Right cardiac atrium (tissue), 5 donors: ENCODE results near the gene USP2. TPM values are rescaled to one million over a fixed set of nuclear protein-coding genes. Genes with fewer than 3 reads are reported as not detected.

Experiments used
- ATAC-seq, 2 donors: fragments of 200-7000 bp; cut with Tn5 transposase; one replicate each; pipeline versions ENCODE4 v1.8.0 to v1.9.1; 2020; ENCODE audit warnings: moderate library complexity in 2 of 2, mild to moderate bottlenecking in 1 of 2
- DNase-seq, 3 donors: peaks; one replicate each; pipeline ENCODE4 v3.0.0-alpha.2; 2020
- H3K27ac ChIP-seq: one replicate; pipeline ENCODE4 v1.5.1; 2013; ENCODE audit warnings: mild to moderate bottlenecking, low read length, control low read depth, moderate library complexity
- H3K27me3 ChIP-seq: one replicate; pipeline ENCODE4 v1.6.1; 2013; ENCODE audit not compliant: control insufficient read depth, insufficient read depth
- H3K4me1 ChIP-seq: one replicate; pipeline ENCODE4 v1.6.1; 2013; ENCODE audit warnings: low read length; ENCODE audit not compliant: control insufficient read depth, insufficient read depth
- H3K4me3 ChIP-seq: one replicate; pipeline ENCODE4 v1.5.1; 2013; ENCODE audit warnings: low read length, control low read depth
- H3K9me3 ChIP-seq: one replicate; pipeline ENCODE4 v1.6.1; 2013; ENCODE audit warnings: low read length; ENCODE audit not compliant: control insufficient read depth
- WGBS: extraction: QIAGEN DNeasy Blood & Tissue Kit; methylation state at CpG from one replicate; pipeline ENCODE4 v1.1.7; 2013; 5-methylcytosine and 5-hydroxymethylcytosine counted together
- intact Hi-C, 4 donors: fragments of 100-400 bp; cut with DNase I; formaldehyde crosslinking; loops; one replicate each; pipeline versions ENCODE4 v1.11.0 to v1.14.0; 2022 to 2023
- polyA plus RNA-seq: library from polyadenylated mRNA; stranded (reverse); fragments of 200-250 nt; gene quantifications from one replicate; pipeline ENCODE4 v1.2.3, GENCODE V29; 2013
- total RNA-seq, 4 donors: library from RNA; stranded (reverse); fragmentation: NEBNext Ultra II Directional; extraction: Animal tissue kit (Norgen Biotek cat#: 25700); gene quantifications; one replicate each; pipeline ENCODE4 v1.2.1, GENCODE V29; 2021
- donor health status: healthy with polysubstance abuse.
- donor health status: DM: no; HTN: yes; CAD: no.
- donor health status: DM: no; HTN: no; CAD: no.
- donor health status: DM: no; HTN: yes; CAD: no; lungs with severe emphysema.
- donor health status: DM: yes; HTN: yes; CAD: no.

The USP2 gene
- total and polyA plus RNA-seq, 5 donors = 57.1 to 98.4 (median 93.1) TPM

- DNase-seq = no peak
- WGBS = 88% methylated on average over 8 of the region's 8 CpGs
- intact Hi-C loops = no loop called here
- no peaks in the 10 kb centered on the region for H3K27me3 ChIP-seq
- no peak for ATAC-seq
- H3K4me1 ChIP-seq = no peaks in the 10 kb centered on the region
- H3K4me3 ChIP-seq = no peak overlapping the region
- no peaks in the 10 kb centered on the region for H3K9me3 ChIP-seq
- no peak overlapping the region for H3K27ac ChIP-seq
Measured at GRCh38 chr11:119420631-119421030, 39.1 kb upstream of the USP2 start.

DNA sequence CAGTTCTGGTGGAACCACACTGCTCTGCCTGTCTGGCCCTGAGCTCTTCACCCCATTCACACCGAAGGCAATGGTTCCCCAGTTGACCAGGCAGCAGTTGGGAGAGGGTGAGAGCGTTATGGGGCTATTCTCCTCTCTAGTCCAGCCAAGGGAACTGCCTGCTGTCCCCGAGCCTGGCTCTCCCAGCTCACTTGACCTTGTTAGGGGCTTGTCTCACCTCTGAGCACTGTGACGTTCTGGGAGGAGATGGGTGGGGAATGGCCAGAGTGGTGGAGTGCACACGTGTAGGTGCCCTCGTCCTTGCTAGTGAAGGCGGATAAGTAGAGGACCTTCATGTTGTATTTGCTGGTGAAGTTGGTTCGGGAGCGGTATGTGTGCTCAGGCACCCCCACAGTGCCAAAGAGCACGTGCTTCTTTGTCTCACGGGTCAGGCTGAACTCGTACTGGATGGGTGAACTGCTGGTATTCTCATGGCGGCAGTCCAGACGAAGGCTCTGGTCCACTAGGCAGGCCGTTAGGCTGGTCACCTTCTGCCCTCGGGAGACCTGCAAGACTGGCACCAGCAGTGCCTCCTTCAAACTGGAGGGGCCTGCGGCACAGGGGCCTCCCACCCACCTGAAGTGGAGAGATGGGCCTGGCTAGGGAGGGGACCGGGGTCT lies 38.5 kb upstream of the USP2 start:
- no peaks in the 10 kb centered on the region for H3K27me3 ChIP-seq
- no peak overlapping the region for H3K27ac ChIP-seq
- no peak overlapping the region for H3K4me3 ChIP-seq
- no peaks in the 10 kb centered on the region for H3K4me1 ChIP-seq
- intact Hi-C loops = no loop called here
- WGBS = 83% methylated on average over 18 of the region's 18 CpGs
- H3K9me3 ChIP-seq = no peaks in the 10 kb centered on the region
- DNase-seq = no peak
- ATAC-seq = no peak

GRCh38 chr11:119419246-119419645 lies 37.8 kb upstream of the USP2 start:
- no peaks in the 10 kb centered on the region for H3K9me3 ChIP-seq
- ATAC-seq = no peak
- H3K27ac ChIP-seq = no peak overlapping the region
- no peak for DNase-seq
- intact Hi-C loops = no loop called here
- H3K27me3 ChIP-seq = no peaks in the 10 kb centered on the region
- 84% methylated on average over 5 of the region's 5 CpGs for WGBS
- no peaks in the 10 kb centered on the region for H3K4me1 ChIP-seq
- no peak overlapping the region for H3K4me3 ChIP-seq

GRCh38 chr11:119418759-119419158 lies 37.3 kb upstream of the USP2 start:
- Histone ChIP-seq H3K27ac (no peak overlapping the region), H3K4me1 (no peaks in the 10 kb centered on the region), H3K4me3 (no peak overlapping the region), H3K9me3 (no peaks in the 10 kb centered on the region), H3K27me3 (no peaks in the 10 kb centered on the region)
- intact Hi-C loops = no loop called here
- DNase-seq (no peak), ATAC-seq (no peak)
- WGBS = 88% methylated on average over 4 of the region's 4 CpGs

GRCh38 chr11:119417726-119418540 lies 36.4 kb upstream of the USP2 start:
- 74% methylated on average over 19 of the region's 19 CpGs for WGBS
- H3K4me3 ChIP-seq = no peak overlapping the region
- ATAC-seq (no peak), DNase-seq (no peak)
- H3K9me3 ChIP-seq = no peaks in the 10 kb centered on the region
- H3K27me3 ChIP-seq = no peaks in the 10 kb centered on the region
- H3K4me1 ChIP-seq = no peaks in the 10 kb centered on the region
- intact Hi-C loops = no loop called here
- H3K27ac ChIP-seq = no peak overlapping the region

DNA sequence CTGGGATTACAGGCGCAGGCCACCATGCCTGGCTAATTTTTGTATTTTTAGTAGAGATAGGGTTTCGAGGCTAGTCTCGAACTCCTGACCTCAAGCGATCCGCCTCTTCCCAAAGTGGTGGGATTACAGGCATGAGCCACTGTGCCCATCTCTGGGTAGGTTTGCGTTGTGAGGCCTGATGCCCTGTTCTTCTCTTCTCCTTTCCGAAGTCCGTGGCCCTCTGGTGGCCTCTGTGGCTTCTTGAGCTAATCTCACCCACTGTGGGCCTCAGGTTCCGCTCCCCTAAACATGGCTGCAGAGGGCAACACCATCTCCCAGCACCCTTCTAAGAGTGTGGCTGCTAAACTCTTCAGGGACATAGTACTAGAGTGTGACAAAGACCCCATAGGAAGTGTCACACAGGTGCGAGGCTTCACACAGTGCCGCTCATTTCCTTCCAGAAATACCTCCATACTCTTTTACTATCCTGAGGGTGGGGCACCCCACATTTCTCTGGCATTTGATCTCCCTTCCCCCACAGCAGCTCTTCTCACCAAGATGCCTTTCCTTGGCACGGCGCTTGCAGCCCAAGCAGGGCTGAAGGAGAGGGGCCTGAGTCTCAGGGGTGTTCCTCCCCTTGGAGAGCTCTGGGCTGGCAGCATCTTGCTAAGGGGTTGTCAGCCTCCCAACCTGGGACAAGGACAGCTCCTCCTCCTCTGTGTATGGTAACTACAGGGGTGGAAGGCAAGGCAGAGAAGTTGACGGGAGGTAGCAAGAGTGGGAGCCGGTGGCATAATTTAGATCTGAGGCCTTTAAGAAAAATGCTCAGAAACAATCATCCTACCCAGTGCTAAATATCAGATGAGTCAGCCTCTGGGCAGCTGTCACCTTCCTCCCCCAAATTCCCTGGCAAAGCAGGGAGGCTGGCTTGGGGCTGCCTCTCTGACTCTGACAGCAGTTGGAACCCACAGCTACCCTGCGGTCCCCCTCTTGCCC lies 35.4 kb upstream of the USP2 start:
- intact Hi-C loops = no loop called here
- Histone ChIP-seq H3K9me3 (no peaks in the 10 kb centered on the region), H3K4me1 (no peaks in the 10 kb centered on the region), H3K4me3 (no peak overlapping the region), H3K27ac (no peak overlapping the region), H3K27me3 (no peaks in the 10 kb centered on the region)
- ATAC-seq (no peak), DNase-seq (no peak)
- 81% methylated on average over 16 of the region's 16 CpGs for WGBS

- no peaks in the 10 kb centered on the region for H3K4me1 ChIP-seq
- no peak overlapping the region for H3K27ac ChIP-seq
- H3K9me3 ChIP-seq = no peaks in the 10 kb centered on the region
- intact Hi-C loops = no loop called here
- ATAC-seq = no peak
- no peak overlapping the region for H3K4me3 ChIP-seq
- no peaks in the 10 kb centered on the region for H3K27me3 ChIP-seq
- no peak for DNase-seq
- WGBS = 92% methylated on average over 10 of the region's 10 CpGs
Measured at GRCh38 chr11:119415966-119416365, 34.5 kb upstream of the USP2 start.

DNA sequence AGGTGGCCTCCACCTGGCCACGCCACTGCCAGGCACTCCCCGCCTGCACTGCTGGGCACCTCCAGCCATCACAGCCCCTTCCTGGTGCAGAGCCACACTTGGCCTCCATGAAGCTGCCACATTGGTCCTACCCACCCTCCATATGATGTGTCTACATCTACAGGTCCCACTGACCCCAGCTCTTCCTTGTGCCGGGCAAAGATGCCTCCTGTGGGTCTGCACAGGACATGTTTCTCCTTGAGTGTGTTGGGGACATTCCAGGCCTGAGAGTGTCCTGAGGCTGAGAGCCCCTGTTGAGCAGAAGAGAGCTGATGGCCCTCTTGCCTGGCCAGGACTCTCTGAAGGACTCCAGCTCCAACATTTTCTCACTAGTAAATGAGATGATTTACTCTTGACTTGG lies 34.0 kb upstream of the USP2 start:
- Histone ChIP-seq H3K4me3 (no peak overlapping the region), H3K27me3 (no peaks in the 10 kb centered on the region), H3K9me3 (no peaks in the 10 kb centered on the region), H3K27ac (no peak overlapping the region), H3K4me1 (no peaks in the 10 kb centered on the region)
- intact Hi-C loops = no loop called here
- 95% methylated on average over 3 of the region's 3 CpGs for WGBS
- DNase-seq (no peak), ATAC-seq (no peak)

- no peaks in the 10 kb centered on the region for H3K9me3 ChIP-seq
- no peak for ATAC-seq
Measured at GRCh38 chr11:119414734-119415133, 33.2 kb upstream of the USP2 start.

GRCh38 chr11:119414321-119414720 lies 32.8 kb upstream of the USP2 start:
- Histone ChIP-seq H3K9me3 (no peaks in the 10 kb centered on the region), H3K27me3 (no peaks in the 10 kb centered on the region), H3K27ac (no peak overlapping the region), H3K4me1 (no peaks in the 10 kb centered on the region), H3K4me3 (no peak overlapping the region)
- ATAC-seq (no peak), DNase-seq (no peak)
- 93% methylated on average over 2 of the region's 2 CpGs for WGBS
- intact Hi-C loops = no loop called here

More at GRCh38 chr11:119414734-119415133, 33.2 kb upstream of the USP2 start:
- Histone ChIP-seq H3K4me3 (no peak overlapping the region), H3K4me1 (no peaks in the 10 kb centered on the region), H3K27me3 (no peaks in the 10 kb centered on the region), H3K27ac (no peak overlapping the region)
- intact Hi-C loops = no loop called here
- no peak for DNase-seq

GRCh38 chr11:119412072-119412471 lies 30.6 kb upstream of the USP2 start:
- no peaks in the 10 kb centered on the region for H3K9me3 ChIP-seq
- H3K4me3 ChIP-seq = no peak overlapping the region
- no peak for ATAC-seq
- no peak for DNase-seq
- 93% methylated on average over 2 of the region's 2 CpGs for WGBS
- intact Hi-C loops = no loop called here
- H3K4me1 ChIP-seq = no peaks in the 10 kb centered on the region
- no peak overlapping the region for H3K27ac ChIP-seq
- no peaks in the 10 kb centered on the region for H3K27me3 ChIP-seq
